GM12874 (cell line): Measurements from ENCODE around the gene TNFSF8.

Source experiments
- TF ChIP-seq, protein P1 (sequence below): IDR thresholded peaks from 2 replicates; pipeline ENCODE4 v1.5.1; 2011; ENCODE audit warnings: low read depth, mild to moderate bottlenecking, control low read depth, low read length, moderate library complexity; ENCODE audit not compliant: insufficient read depth

Gene TNFSF8

GRCh38 chr9:114924327-114924726, 6.1 kb downstream of the TNFSF8 start:
- TF ChIP-seq, protein P1, sequence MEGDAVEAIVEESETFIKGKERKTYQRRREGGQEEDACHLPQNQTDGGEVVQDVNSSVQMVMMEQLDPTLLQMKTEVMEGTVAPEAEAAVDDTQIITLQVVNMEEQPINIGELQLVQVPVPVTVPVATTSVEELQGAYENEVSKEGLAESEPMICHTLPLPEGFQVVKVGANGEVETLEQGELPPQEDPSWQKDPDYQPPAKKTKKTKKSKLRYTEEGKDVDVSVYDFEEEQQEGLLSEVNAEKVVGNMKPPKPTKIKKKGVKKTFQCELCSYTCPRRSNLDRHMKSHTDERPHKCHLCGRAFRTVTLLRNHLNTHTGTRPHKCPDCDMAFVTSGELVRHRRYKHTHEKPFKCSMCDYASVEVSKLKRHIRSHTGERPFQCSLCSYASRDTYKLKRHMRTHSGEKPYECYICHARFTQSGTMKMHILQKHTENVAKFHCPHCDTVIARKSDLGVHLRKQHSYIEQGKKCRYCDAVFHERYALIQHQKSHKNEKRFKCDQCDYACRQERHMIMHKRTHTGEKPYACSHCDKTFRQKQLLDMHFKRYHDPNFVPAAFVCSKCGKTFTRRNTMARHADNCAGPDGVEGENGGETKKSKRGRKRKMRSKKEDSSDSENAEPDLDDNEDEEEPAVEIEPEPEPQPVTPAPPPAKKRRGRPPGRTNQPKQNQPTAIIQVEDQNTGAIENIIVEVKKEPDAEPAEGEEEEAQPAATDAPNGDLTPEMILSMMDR = no peak

- TF ChIP-seq, protein P1 = no peak
These were observed 6.5 kb downstream of the TNFSF8 start for GRCh38 chr9:114923918-114924317.

- TF ChIP-seq, protein P1 = no peak
These were observed 9.2 kb downstream of the TNFSF8 start for GRCh38 chr9:114921171-114921570.

- TF ChIP-seq, protein P1 = no peak
These were observed 10.8 kb downstream of the TNFSF8 start for GRCh38 chr9:114919611-114920010.

- TF ChIP-seq, protein P1 = no peak
These were observed 13.9 kb downstream of the TNFSF8 start for GRCh38 chr9:114916481-114916880.

GRCh38 chr9:114914139-114914538, 16.3 kb downstream of the TNFSF8 start:
- TF ChIP-seq, protein P1 = peak; percentile 27; the same call in 1 of the 2 replicates

GRCh38 chr9:114913656-114914055, 16.7 kb downstream of the TNFSF8 start:
- TF ChIP-seq, protein P1 = no peak
